ENCODE measurements around the gene SERPINB7.
"Not testable (repeated sequence)": the region's sequence is repeated elsewhere in the genome, so short reads cannot be mapped to it uniquely, and the experiment has no call there.

Gene SERPINB7

DNA sequence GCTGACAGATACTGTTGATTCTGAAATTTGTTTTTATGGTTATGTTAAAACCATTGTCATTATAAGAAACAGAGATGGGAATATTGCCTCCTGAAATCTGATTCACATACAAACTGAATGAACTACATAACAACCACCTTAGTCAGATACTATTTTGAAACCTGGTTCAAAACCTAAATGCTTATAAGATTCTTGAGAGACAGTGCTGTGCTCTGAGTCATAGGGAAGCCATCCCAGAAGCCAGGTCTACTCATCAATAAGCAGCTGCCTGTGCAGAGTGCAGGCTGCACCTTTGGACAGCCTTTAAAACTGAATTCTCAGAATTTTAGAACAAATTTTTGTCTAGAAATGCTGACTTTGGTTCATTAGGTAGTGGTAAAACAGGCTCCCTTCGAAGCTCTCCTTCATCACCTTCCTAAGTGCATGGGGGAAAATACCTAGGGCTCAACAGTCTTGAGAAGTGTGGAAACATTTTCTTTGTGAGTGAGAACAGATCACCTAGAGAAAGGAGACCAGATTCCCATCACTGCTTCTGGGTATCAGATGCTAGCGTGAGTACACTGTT lies at the start of gene SERPINB7:
SERPINB7 (plus strand) TSS at position 253 of the 565 bp plus-strand sequence. CDS start 6,955 bp downstream, outside the sequence.
- DNase-seq = no peak

DNA sequence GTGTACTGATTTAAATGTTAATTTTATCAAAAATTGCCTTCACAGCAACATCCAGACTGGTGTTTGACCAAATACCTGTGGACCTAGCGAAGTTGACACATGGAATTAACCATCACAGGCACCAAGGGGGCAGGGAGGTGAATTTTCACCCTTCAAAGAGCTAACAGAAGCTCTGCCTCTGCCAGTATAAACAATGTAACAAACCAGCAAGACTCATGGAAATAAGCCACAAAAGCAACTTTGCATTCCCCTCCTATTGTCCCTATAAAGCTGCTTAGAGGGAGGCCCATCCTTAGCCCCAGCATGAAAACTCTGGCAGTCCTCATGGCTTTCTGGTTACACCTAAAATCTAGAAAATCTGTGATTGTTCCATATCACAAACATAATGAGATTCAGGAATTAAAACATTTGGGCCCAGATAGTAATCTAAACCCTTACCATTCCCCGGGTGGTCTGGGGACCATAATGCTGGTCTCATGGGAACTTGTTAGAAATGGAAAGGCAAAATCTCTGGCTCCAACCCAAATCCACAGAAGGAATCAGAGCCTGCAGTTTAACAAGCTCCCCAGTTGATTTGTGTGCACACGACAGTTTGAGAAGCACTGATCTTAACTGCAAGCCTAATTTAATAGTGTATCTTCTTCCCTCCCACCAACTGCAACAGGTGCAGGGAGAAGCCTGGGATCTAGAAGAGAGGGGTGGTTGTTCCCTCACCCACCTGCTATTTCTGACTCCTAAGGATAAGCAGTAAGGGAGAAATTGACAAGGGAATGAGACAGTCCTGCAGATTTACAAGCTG lies 49.3 kb upstream of the SERPINB7 start:
- no peak for DNase-seq

GRCh38 chr18:63730773-63731172 lies 44.4 kb upstream of the SERPINB7 start:
- no peak for DNase-seq

- no peak for DNase-seq
Measured at GRCh38 chr18:63731215-63731614, 44.0 kb upstream of the SERPINB7 start.

DNA sequence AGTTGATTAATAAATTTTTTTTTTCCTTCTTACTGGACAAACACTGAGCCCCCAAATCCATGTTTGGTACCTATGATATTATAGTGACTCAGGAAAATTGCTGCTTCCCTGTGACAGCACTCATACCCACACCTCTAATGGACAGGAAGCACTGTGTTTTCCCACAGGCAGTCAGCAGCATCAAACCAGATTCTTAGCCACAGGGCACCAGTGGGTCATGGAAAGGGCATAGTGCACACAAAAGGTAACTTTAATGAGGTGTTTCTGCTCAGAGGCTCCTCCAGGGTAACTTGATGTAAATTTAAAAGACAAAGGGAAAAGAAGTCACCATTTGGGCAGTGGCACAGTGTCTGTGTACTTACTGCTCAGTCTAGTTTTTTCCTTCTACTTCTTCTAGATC lies 38.3 kb upstream of the SERPINB7 start:
- DNase-seq = no peak

GRCh38 chr18:63741769-63742168 lies 33.4 kb upstream of the SERPINB7 start:
- no peak for DNase-seq

GRCh38 chr18:63747006-63747405 lies 28.2 kb upstream of the SERPINB7 start:
- no peak for DNase-seq

DNA sequence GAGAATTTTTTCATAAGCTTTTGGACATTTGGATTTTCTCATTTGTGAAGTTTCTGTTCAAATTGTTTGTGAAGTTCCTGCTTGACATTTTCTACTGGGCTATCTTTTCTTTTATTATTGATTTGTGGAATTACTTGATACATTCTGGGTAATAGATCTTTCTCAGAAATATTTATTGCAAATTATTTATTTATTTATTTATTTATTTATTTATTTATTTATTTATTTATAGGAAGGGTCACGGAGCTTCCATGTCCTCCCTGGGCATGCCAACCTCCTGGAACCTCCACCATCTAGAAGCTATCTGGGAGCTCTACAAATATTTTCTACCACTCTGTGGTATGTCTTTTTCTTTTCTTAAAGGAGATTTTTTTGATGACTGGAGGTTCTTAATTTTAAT lies 25.7 kb upstream of the SERPINB7 start:
- DNase-seq = no peak

DNA sequence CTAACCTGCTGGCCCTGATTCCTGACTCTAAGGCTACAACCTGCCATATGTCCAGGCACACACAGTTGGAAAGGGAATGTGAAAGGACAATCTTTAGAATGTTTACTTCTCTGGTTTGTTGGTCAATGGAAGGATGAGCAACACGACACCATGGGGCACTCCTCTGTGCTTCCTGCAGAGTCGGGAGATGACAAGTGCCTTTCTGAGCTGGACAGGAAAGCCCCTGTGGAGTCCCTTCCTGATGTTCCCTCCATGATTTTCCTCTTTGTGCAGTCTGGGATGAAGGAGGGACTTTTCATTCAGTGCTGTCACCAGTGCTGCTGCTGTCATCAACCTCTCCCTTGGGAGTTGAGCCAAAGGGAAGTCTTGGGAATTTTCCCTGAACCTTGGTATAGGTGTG lies 22.6 kb upstream of the SERPINB7 start:
- no peak for DNase-seq

- DNase-seq = no peak
Measured at GRCh38 chr18:63753676-63754075, 21.5 kb upstream of the SERPINB7 start.

- DNase-seq = no peak
Measured at GRCh38 chr18:63757541-63757940, 17.7 kb upstream of the SERPINB7 start.

GRCh38 chr18:63758615-63759240 lies 16.5 kb upstream of the SERPINB7 start:
- DNase-seq = no peak

GRCh38 chr18:63759786-63760185 lies 15.4 kb upstream of the SERPINB7 start:
- not testable (repeated sequence) for DNase-seq

GRCh38 chr18:63762518-63762917 lies 12.7 kb upstream of the SERPINB7 start:
- no peak for DNase-seq

GRCh38 chr18:63763831-63764600 lies 11.2 kb upstream of the SERPINB7 start:
- DNase-seq = no peak

DNA sequence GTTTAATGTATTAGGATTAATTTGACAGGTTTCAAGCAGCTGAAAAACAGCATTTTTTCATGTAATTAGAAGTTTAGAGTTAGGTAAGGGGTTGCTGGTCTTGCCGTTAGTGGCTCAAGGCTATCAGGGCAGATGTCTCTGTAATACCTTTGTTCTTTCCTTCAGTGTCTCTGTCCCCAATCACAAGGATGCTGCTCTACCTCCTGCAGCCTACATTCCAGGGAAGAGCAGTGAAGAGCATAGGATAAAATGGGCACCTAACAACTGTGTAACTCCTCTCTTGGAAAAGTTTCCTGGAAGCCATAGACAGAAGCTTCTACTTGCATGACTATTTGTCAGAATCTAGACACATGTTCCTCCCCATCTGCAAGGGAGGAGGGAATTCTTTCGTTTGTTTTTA lies 9.4 kb upstream of the SERPINB7 start:
- no peak for DNase-seq

DNA sequence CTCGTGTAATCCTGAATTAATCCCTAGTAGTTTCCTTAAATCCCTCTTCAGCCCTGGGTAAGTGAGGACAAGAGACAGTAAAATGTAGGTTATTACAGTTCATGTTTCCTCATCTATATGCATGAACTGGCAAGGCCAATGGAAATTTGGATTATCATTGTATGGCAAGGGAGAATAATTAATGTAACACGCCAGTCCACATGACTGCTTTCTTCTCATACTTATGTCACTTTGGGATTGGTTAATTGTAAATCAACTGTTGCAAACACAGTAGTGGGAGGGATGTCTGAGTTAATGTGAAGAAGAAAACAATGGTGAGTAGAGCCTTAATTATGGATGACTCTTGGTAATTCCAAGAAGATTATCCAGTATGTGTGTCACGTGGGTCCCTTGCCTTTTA lies 1.7 kb upstream of the SERPINB7 start:
- no peak for DNase-seq

DNA sequence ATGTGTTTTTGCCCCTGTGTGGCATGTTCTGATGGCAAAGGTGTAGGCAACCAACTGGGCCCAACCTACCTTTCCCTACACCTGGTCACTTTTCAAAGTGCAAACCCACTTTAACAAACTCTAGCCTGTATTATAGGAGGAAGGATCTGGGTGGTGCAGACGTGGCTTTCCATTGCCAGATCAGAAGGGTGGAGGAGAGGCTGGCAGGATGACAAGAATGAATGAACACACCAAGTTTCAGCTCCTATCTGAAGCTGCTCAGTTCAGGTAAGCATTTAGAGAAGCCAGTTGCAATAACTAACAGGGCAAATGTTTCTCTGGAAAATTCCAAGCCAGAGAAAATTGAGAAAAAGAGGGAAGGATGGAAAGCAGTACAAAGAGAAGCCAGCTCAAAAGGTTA lies 707 bp upstream of the SERPINB7 start:
- no peak for DNase-seq

- DNase-seq = no peak
Measured at GRCh38 chr18:63779386-63779785, 4.2 kb downstream of the SERPINB7 start.

DNA sequence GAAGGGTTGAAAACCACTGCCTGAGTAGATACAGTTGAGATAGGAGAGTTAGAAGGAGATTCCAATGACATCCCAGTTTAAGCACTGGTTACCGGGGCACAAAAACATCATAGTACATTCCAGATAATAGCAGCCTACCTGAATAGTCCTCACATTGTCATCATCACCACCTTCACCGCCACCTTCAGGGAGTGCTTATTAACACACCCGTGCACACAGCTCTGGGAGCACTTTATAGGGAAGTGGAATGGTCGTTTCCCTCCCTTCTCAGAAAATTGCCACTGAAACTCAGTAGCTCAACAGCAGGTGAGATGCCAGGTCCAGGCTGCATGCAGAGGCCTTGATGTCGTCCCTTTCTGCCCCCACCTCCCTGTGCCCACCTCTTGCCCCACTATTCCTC lies 8.2 kb downstream of the SERPINB7 start:
- DNase-seq = no peak

GRCh38 chr18:63784787-63785452 lies 9.7 kb downstream of the SERPINB7 start:
- no peak for DNase-seq

DNA sequence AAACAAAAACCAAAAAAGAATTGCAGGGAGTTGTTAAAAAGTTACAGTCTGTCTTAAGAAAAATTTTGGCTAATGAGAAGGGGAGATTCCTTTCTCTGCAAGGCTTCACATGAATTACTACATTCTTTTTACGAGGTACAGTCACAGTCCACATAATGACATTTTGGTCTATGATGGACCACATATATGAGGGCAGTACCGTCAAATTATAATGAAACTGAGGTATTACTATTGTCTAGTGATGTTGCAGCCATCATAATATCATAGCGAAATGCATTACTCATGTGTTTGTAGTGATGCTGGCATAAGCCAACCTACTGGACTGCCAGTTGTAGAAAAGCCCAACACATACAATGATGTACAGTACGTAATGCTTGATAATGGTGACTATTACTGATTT lies 12.5 kb downstream of the SERPINB7 start:
- DNase-seq = no peak
